Esophagus muscularis mucosa (tissue), 3 donors: ENCODE data around the gene ZNF14.

Source experiments
- POLR2A ChIP-seq: fragments of 450-650 bp; IDR thresholded peaks from one replicate; pipeline ENCODE4 v1.6.1; 2017; ENCODE audit warnings: antibody characterized with exemption, moderate library complexity, mild to moderate bottlenecking, low read depth
- POLR2AphosphoS5 ChIP-seq, 2 donors: sonication (generic); formaldehyde crosslinking; IDR thresholded peaks; one replicate each; pipeline ENCODE4 v1.6.1; 2017; ENCODE audit warnings: antibody characterized with exemption in 2 of 2
- TF ChIP-seq, protein P1 (sequence below), 3 experiments: fragments of 200-600 bp in 2 of 3; fragments of 450-650 bp in 1 of 3; sonication (generic) in 2 of 3; IDR thresholded peaks; one replicate each; pipeline ENCODE4 v1.5.1; 2017 to 2019; ENCODE audit warnings: antibody characterized with exemption in 3 of 3, mild to moderate bottlenecking in 2 of 3, moderate library complexity in 1 of 3

DNA sequence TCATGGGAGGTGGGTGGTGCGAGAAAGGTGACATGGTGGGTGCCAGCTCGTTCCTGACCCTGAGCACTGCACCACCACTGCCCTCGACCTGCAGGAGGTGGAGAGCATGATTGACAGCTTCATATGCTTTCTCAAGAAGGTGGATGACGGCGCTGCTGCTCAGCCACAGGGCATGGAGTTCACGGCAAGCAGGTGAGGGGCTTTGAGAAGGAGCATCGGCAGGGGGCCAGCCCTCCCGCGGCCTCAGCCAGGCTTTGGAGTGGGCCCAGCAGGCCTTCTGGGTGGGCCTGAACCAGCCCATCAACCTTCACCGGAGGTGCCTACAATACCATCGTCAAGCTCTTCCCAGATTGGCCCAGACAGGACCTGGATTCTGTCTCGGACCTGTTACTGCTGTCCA, 18.9 kb upstream of the ZNF14 start:
- TF ChIP-seq, protein P1, sequence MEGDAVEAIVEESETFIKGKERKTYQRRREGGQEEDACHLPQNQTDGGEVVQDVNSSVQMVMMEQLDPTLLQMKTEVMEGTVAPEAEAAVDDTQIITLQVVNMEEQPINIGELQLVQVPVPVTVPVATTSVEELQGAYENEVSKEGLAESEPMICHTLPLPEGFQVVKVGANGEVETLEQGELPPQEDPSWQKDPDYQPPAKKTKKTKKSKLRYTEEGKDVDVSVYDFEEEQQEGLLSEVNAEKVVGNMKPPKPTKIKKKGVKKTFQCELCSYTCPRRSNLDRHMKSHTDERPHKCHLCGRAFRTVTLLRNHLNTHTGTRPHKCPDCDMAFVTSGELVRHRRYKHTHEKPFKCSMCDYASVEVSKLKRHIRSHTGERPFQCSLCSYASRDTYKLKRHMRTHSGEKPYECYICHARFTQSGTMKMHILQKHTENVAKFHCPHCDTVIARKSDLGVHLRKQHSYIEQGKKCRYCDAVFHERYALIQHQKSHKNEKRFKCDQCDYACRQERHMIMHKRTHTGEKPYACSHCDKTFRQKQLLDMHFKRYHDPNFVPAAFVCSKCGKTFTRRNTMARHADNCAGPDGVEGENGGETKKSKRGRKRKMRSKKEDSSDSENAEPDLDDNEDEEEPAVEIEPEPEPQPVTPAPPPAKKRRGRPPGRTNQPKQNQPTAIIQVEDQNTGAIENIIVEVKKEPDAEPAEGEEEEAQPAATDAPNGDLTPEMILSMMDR (IDR thresholded peaks at IDR 0.05): no peak
- TF ChIP-seq POLR2AphosphoS5 (IDR thresholded peaks at IDR 0.05): no peak
- TF ChIP-seq POLR2A: no peak
